HTR-8/SVneo (cell line): ENCODE data around the gene NCOA1.
"Not testable (repeated sequence)": the region's sequence is repeated elsewhere in the genome, so short reads cannot be mapped to it uniquely, and the experiment has no call there.

Experiments
- DNase-seq: peaks from one replicate; pipeline ENCODE4 v3.0.0; 2011; ENCODE audit warnings: low spot score, mixed read lengths; ENCODE audit not compliant: insufficient read length
- FAIRE-seq: peaks from 2 replicates; lab custom pipeline; 2011; peaks lifted over from hg19 to GRCh38; lab: Jason Lieb, UNC

The NCOA1 gene

DNA sequence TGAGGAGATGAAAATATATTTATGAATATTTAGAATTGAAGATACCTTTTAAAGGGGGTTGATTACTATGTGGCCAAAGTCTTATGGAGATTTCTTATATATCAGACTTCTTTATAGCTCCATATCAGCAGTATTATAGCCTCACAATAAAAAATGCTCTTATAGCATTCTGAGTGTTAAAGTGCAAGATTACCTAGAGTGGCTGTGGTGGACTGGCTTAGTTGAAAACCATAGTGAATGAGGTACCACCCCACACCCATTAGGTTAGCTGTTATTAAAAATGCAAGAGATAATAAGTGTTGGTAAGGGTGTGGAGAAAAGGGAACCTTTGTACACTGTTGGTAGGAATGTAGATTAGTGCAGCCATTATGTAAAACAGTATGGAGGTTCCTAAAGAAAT is 39.7 kb downstream of the NCOA1 start:
- FAIRE-seq, result no peak
- no peak for DNase-seq

DNA sequence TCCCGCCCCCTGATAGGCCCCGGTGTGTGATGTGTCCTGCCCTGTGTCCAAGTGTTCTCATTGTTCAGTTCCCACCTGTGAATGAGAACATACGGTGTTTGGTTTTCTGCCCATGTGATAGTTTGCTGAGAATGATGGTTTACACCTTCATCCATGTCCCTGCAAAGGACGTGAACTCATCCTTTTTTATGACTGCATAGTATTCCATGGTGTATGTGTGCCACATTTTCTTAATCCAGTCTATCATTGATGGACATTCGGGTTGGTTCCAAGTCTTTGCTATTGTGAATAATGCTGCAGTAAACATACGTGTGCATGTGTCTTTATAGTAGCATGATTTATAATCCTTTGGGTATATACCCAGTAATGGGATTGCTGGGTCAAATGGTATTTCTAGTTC is 40.6 kb downstream of the NCOA1 start:
- not testable (repeated sequence) for FAIRE-seq, DNase-seq

DNA sequence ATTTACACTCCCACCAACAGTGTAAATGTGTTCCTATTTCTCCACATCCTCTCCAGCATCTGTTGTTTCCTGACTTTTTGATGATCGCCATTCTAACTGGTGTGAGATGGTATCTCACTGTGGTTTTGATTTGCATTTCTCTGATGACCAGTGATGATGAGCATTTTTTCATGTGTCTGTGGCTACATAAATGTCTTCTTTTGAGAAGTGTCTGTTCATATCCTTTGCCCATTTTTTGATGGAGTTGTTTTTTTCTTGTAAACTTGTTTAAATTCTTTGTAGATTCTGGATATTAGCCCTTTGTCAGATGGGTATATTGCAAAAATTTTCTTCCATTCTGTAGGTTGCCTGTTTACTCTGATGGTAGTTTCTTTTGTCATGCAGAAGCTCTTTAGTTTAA is 41.0 kb downstream of the NCOA1 start:
- DNase-seq, FAIRE-seq: not testable (repeated sequence)

DNA sequence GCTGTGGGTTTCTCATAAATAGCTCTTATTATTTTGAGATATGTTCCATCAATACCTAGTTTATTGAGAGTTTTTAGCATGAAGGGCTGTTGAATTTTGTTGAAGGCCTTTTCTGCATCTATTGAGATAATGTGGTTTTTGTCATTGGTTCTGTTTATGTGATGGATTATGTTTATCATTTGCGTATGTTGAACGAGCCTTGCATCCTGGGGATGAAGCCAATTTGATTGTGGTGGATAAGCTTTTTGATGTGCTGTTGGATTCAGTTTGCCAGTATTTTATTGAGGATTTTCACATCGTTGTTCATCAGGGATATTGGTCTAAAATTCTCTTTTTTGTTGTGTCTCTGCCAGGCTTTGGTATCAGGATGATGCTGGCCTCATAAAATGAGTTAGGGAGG is 42.5 kb downstream of the NCOA1 start:
- FAIRE-seq, DNase-seq: not testable (repeated sequence)

DNA sequence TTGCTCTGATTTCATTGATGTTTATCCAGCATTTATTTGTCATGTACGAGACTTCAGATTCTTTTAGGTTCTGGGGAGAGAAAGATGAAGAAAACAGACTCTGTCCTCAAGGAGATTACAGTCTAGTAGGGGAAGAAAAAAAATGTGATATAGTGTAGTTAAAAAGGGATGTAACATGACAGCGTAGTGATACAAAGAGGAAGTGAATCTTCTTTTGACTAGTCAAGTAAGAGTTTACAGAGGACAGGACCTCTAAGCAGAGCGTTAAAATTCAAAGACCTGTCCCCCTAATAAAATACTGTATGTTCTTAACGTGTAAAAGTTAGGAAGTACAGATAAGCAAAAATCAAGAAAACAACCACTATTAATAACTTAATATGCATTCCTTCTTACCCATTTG is 47.7 kb downstream of the NCOA1 start:
- FAIRE-seq (no peak), DNase-seq (no peak)

DNA sequence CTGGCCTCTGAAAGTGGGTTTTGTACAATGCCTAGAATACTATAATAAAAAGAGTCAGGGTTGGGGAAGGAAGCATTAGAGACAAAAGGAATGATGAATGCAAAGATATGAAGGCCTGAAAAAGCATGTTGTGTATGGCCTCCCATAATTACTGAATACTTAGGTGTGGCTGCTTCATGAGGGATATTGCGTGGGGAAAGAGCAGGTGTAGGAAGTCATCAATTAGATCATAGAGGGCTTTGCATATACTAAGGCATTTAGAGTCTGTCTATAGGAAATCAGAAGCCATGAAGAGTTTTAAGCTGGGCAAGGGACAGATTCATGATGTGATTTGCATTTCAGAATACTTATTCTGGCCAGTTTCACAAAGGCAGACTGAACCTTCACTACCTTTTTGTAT is 48.2 kb downstream of the NCOA1 start:
- DNase-seq (no peak), FAIRE-seq (no peak)

DNA sequence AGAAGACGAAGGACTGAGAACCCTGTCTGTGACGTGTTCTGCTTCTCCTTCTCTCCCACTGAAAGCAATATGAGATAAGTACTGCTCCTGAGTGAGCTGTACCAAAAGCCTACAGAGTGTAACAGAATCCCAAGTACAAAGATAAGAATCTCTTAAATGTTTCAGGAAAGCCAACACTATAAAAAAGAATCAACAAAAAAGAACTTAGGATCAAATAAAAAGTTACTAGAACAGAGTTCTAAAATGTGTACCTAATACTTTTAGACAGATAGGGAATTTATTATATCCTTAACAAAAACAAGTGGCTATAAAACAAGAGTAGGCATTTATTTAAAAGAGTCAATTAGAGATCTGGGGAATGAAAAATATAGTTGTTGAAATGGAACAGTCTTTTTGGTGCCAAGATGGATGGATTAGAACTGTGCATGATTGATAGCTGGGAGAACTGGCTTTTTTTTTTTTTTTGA is 49.0 kb downstream of the NCOA1 start:
- FAIRE-seq (no peak), DNase-seq (no peak)

DNA sequence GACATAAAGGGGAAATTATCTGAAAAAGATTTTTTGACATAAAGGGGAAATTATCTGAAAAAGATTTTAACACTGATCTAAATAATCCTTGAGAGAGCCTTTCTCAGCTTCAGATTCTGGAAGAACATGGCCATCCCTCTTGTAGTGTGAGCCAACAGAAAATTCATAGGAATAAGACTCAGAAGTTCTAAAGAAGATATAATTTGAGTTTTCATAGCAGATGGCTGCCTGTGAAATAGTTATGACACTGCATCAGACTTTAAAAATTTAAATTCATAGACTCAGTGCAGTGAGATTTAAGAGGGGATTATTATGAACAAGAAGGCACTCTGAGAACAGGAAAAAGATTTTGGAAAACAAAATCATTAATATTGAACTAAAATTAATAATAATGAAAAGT is 50.6 kb downstream of the NCOA1 start:
- FAIRE-seq (no peak), DNase-seq (no peak)

DNA sequence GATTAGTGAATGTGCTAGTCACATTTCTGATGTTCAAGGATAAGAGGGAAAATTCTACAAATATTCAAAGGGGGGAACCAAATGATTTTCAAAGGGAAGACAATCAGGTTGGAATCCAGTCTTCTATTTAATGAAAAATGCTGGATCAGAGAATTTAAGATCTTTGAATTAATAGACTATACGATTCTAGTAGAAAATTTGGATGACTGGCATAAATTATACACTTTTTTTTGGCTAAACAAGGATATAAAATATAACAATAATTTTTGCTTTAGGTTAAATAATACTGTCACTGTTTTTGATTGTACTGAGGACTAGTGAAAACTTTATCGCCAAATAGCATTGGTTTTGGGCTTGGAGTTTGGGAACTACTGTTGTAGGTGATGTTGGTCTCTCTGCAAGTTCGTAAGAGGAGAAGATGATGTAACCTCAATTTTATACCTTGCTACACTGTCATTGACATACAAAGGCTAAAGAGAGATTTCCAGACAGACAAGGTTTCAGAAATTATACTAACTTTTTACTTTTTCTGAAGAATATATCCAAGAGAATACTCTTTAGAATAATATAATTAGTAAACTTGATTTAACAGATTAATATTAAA is 51.3 kb downstream of the NCOA1 start:
- no peak for DNase-seq
- FAIRE-seq, result no peak

DNA sequence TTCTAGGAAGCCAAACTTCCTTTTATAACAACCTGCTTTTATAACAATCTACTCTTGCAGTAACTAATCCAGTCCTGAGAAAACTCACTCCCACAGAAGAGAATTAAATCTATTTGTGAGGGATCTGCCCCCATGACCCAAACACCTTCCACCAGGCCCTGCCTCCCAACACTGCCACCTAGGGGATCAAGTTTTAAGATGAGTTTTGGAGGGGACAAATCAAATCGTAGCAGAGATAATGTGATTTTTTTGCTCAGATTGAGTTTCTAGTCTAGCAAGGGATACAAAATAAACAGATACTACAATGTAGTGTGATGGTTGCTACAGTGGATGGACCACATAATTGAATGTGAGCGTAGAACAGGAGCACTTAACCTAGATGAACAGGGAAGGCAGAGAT is 52.2 kb downstream of the NCOA1 start:
- DNase-seq (no peak), FAIRE-seq (no peak)

DNA sequence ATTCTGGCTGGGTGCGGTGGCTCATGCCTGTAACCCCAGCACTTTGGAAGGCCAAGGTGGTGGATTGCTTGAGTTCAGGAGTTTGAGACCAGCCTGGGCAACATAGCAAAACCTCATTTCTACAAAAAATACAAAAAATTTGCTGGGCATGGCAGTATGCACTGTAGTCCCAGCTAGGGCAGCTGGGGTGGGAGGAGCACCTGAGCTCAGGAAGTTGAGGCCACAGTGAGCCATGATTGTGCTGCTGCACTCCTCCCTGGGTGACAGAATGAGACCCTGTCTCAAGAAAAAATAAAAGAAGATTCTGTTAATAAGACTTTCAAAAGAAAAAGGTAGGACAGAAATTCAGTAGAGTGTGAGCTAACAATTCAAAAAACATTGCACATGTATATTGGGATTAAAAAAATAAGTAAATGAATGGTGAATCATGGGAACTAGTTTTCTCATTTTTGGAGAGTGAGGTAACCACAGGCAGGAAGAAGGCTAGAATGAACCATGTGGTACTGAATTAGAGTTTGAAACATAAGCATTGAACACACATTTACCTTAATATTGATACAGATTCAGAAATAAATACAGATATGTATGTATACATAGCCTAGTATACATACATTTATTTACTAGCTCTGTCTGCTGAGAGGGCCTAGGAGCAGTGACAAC is 53.5 kb downstream of the NCOA1 start:
- DNase-seq (no peak), FAIRE-seq (no peak)

DNA sequence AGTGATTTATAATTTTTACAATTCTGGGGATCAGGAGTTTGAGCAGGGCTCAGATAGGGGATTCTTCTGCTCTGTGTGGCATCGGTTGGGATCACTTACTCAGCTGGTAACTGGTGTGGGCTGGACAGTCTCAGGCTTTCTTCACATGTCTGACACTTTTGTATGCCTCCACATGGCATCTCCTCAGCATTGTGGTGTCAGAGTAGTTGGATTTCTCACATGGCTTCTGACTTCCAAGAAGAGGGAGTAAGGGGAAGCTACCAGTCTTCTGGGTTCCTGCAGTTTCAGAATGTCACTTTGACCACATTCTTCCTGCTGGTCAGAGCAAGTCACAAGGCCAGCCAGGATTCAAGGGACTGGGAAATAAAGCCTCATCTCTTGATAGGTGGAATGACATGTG is 55.6 kb downstream of the NCOA1 start:
- FAIRE-seq (no peak), DNase-seq (no peak)

DNA sequence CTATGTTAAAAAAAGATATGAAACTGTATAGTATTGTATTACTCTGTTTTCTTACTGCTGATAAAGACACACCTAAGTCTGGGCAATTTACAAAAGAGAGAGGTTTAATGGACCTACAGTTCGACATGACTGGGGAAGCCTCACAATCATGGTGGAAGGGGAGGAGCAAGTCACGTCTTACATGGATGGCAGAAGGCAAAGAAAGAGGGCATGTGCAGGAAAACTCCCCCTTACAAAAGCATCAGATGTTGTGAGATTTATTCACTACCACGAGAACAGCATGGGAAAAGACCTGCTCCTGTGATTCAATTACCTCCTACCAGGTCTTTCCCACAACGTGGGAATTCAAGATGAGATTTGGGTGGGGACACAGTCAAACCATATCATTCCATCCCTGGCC is 57.0 kb downstream of the NCOA1 start:
- DNase-seq, result no peak
- no peak for FAIRE-seq

DNA sequence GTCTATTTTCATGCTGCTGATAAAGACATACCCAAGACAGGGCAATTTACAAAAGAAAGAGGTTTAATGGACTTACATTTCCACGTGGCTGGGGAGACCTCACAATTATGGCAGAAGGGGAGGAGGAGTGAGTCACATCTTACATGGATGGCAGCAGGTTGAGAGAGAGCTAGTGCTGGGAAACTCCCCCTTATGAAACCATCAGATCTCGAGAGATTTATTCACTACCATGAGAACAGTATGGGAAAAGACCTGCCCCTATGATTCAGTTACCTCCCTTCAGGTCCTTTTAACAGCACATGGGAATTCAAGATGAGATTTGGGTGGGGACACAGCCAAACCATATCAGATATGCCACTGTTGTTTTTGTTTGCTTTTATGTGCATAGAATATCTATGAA is 59.2 kb downstream of the NCOA1 start:
- FAIRE-seq, DNase-seq: not testable (repeated sequence)

DNA sequence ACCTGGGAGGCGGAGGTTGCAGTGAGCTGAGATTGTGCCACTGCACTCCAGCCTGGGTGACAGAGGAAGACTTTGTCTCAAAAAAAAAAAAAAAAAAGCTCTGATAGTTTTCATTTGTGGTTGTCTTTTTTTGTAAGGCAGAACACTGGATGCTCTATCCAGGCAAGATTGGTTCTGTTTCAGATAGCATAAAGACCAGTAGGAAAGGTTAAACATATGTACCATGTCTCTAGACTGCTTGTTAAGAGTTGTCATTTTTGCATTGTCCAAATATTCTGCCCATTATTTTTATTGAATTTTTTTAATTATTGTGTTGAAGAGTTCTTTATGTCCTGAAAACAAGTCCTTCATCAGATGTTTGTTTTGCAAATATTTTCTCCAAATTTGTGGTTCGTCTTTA is 60.0 kb downstream of the NCOA1 start:
- FAIRE-seq, result no peak

DNA sequence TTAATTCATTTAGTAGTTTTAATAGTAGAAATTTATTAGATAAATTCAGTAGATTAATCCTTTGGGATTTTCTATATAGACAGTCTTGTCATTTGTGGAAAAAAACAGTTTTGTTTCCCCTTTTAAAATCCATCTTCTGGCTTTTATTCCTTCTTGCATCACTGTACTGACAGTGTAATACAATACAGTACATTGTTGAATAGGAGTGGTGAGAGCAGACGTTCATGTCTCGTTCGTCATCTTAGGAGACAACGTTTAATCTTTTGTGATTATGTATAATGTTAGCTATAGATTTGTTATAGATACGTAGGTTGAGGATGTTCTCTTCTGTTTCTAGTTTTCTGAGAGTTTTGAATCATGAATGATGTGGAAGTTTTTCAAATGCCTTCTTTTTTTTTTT is 61.8 kb downstream of the NCOA1 start:
- FAIRE-seq, result no peak
- no peak for DNase-seq

More for the DNA sequence above, 60.0 kb downstream of the NCOA1 start:
- DNase-seq, result no peak

DNA sequence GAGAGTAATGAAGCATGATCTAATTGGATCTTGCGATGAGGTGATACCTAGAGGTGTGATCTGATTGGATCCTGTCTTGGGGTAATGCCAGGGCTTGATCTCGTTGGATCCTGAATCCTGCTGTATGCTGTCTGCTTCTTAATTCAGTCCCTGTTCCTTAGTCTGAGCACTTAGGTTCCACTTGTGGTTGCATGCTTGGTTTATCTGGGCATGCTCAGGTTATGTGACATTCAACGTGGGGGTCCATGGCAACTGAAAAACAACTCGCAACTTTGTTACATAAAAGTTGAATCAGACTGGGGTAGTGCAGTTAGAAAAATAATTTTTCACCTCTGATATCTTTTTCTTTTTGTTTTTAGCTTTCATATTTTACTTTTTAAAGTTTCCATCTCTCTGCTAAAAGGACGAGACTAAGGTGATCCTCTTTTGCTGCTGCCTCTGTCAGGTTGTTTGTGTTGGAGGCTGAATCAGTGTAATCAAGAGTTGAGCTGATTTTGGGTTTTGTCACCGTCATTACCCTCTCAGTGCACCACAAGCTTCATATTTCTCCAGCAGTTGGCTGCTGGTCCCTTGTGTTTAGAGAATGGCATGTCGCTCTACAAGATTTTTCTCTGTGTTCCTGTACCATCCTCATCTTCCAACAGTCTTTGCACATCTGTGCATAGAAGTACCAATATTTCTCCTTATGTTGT is 67.9 kb downstream of the NCOA1 start:
- DNase-seq (no peak), FAIRE-seq (peak; percentile 69)

DNA sequence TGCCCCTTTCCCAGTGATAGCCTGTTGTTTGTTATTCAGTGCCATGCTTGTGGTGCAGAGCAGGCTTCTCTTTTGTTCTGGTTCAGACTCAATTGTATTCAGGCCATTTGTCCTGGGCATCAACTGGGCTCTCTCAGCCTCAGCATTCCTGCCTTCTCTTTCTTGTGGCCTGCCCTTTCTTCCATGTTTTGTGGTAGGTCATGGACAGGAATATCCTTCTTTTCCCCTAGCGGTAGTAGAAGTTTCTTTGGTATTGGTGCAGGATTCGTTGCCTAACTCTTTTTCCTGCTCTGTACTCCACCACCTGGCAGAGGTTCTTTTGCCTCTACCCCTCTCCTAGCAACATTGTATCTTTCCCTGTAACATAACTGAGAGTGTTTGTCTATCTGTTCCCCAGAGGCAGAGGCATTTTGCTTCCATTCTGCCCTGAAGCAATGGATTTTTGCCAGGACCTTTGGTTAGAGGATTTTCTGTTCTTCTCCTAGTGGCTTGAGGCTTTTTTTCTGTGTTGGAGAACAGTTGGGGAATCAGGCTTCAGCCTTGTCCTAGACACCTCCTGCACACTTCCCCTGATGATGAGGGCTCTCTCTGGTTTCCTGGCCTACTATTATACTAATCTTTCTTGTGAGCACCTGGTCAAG is 68.5 kb downstream of the NCOA1 start:
- DNase-seq (no peak), FAIRE-seq (no peak)

DNA sequence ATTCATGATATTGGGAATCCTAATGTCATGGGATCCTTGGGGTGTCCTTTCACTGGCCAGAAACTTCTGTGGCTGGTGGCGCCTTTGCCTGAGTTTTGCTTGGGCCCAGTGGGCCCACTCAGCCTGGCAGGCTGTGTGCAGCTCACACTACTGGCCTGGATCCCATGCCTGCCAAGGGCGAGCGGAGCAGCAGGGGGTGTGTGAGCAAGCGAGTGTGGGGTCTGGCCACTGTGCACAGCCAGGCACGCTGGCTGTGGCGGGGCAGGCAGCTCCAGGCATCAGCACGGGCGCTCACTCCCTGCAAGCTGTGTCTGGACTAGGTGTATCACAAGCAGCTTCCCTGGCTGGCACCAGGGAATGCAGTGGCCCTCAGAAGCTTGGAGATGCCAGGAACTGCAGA is 74.5 kb downstream of the NCOA1 start:
- no peak for DNase-seq
- no peak for FAIRE-seq

DNA sequence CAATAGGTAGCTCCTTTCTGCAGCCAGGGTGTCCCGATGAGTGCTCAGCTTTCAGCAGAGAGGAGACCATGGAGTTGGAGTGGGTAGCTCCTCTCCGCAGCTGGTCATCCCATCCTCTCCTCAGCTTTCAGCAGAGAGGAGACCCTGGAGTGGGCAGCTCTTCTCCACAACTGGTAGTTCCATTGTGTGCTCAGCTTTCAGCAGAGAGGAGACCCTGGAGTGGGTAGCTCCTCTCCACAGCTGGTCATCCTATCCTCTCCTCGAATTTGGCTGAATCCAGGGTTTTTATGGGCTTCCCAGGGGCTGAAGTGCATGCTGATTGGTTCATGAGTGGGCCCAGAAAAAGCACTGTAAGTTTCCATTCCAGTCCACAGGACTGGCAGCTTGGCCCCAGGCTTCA is 75.2 kb downstream of the NCOA1 start:
- no peak for DNase-seq
- no peak for FAIRE-seq

DNA sequence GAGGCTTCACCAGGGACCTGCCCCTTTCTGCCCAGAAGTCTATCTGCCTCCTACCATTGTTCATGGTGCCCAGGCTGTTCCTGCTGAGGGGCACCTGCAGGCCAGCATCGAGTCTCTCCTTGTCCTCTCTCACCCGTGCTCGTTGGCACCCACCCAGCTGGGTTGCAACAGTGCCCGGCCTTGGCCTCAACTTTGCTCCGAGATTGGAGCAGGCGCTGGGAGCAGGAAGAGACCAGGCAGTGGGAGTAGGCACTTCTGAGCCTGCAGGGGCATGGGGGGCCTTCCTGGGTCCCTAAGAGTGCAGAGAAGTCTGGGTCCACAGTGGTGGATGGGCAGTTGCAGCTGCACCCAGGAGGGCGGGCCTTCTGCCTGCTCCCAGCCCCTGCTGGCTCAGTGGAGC is 75.6 kb downstream of the NCOA1 start:
- no peak for DNase-seq
- no peak for FAIRE-seq
